IMR-90 (cell line): ENCODE results near the gene LIPG.

Source experiments
- BHLHE40 ChIP-seq: fragments of 150-350 bp; IDR thresholded peaks from 2 replicates; pipeline ENCODE4 v1.6.1; 2016; ENCODE audit warnings: mild to moderate bottlenecking, low read depth, low read length
- CEBPB ChIP-seq: IDR thresholded peaks from 2 replicates; pipeline ENCODE4 v1.6.1; 2012; ENCODE audit warnings: low read depth, low read length, improper control_type of control experiment
- FOS ChIP-seq: fragments of 150-350 bp; IDR thresholded peaks from 2 replicates; pipeline ENCODE4 v1.6.1; 2016; ENCODE audit warnings: low read depth, low read length
- MAFK ChIP-seq: IDR thresholded peaks from 2 replicates; pipeline ENCODE4 v1.6.1; 2012; ENCODE audit warnings: low read depth, low read length, improper control_type of control experiment
- MAZ ChIP-seq: IDR thresholded peaks from 2 replicates; pipeline ENCODE4 v1.6.1; 2012; ENCODE audit warnings: low read depth, mild to moderate bottlenecking, low read length, improper control_type of control experiment, moderate library complexity, borderline replicate concordance
- POLR2A ChIP-seq: IDR thresholded peaks from 2 replicates; pipeline ENCODE4 v1.6.1; 2012; ENCODE audit warnings: mild to moderate bottlenecking, low read depth, low read length
- RCOR1 ChIP-seq: IDR thresholded peaks from 2 replicates; pipeline ENCODE4 v1.6.1; 2012; ENCODE audit warnings: mild to moderate bottlenecking, low read length, improper control_type of control experiment; ENCODE audit not compliant: insufficient replicate concordance
- RFX5 ChIP-seq: IDR thresholded peaks from 2 replicates; pipeline ENCODE4 v1.8.0; 2012; ENCODE audit warnings: low read depth, mild to moderate bottlenecking, low read length, moderate library complexity
- SMC3 ChIP-seq: fragments of 150-350 bp; IDR thresholded peaks from 2 replicates; pipeline ENCODE4 v1.6.1; 2016; ENCODE audit warnings: low read depth, mild to moderate bottlenecking, antibody characterized with exemption, low read length, moderate library complexity
- TF ChIP-seq, protein P1 (sequence below): conservative IDR thresholded peaks from 2 replicates; pipeline ENCODE4 v1.5.1; 2012; ENCODE audit warnings: mild to moderate bottlenecking, low read depth, low read length, improper control_type of control experiment
- TF ChIP-seq, protein P2 (sequence below): fragments of 150-350 bp; IDR thresholded peaks from 2 replicates; pipeline ENCODE4 v1.6.1; 2017; ENCODE audit warnings: mild to moderate bottlenecking, antibody characterized with exemption, low read length, low read depth

GRCh38 chr18:49588971-49589370, 27.1 kb downstream of the LIPG start:
- TF ChIP-seq, protein P1, sequence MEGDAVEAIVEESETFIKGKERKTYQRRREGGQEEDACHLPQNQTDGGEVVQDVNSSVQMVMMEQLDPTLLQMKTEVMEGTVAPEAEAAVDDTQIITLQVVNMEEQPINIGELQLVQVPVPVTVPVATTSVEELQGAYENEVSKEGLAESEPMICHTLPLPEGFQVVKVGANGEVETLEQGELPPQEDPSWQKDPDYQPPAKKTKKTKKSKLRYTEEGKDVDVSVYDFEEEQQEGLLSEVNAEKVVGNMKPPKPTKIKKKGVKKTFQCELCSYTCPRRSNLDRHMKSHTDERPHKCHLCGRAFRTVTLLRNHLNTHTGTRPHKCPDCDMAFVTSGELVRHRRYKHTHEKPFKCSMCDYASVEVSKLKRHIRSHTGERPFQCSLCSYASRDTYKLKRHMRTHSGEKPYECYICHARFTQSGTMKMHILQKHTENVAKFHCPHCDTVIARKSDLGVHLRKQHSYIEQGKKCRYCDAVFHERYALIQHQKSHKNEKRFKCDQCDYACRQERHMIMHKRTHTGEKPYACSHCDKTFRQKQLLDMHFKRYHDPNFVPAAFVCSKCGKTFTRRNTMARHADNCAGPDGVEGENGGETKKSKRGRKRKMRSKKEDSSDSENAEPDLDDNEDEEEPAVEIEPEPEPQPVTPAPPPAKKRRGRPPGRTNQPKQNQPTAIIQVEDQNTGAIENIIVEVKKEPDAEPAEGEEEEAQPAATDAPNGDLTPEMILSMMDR: no peak
- no peak for TF ChIP-seq RFX5
- TF ChIP-seq POLR2A: no peak
- TF ChIP-seq MAFK: no peak
- no peak for TF ChIP-seq SMC3
- TF ChIP-seq BHLHE40: no peak
- no peak for TF ChIP-seq CEBPB
- TF ChIP-seq MAZ: no peak
- TF ChIP-seq, protein P2, sequence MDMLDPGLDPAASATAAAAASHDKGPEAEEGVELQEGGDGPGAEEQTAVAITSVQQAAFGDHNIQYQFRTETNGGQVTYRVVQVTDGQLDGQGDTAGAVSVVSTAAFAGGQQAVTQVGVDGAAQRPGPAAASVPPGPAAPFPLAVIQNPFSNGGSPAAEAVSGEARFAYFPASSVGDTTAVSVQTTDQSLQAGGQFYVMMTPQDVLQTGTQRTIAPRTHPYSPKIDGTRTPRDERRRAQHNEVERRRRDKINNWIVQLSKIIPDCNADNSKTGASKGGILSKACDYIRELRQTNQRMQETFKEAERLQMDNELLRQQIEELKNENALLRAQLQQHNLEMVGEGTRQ: no peak
- no peak for TF ChIP-seq RCOR1
- no peak for TF ChIP-seq FOS
